Kidney tubule cell (primary cell): ENCODE data around the gene NT5DC2.

Experiments
- DNase-seq: peaks from one replicate; pipeline ENCODE4 v3.0.0-alpha.2; 2018; ENCODE audit warnings: low spot score

Gene NT5DC2

GRCh38 chr3:52533623-52534280 lies at the start of gene NT5DC2:
NT5DC2 (minus strand) TSS chr3:52533857; CDS start chr3:52533737, 120 bp downstream.
- DNase-seq: peak; percentile 84

GRCh38 chr3:52574056-52574965 lies 40.7 kb upstream of the NT5DC2 start:
- DNase-seq: no peak

- DNase-seq: no peak
Measured at GRCh38 chr3:52572221-52572620, 38.6 kb upstream of the NT5DC2 start.

GRCh38 chr3:52570076-52570475 lies 36.4 kb upstream of the NT5DC2 start:
- DNase-seq: peak; percentile 49

DNA sequence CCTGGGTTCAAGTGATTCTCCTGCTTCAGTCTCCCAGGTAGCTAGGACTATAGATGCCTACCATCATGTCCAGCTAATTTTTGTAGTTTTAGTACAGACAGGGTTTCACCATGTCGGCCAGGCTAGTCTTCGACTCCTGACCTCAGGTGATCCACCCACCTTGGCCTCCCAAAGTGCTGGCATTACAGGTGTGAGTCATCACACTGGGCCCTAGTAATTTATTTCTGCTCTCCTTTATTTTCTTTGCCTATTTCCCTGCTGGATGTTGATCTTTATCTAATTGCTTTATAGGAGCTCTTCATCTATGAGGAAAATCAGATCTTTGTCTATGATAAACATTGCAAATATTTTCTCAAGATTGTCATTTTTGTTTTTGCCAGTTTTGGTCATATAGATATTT lies 34.4 kb upstream of the NT5DC2 start:
- DNase-seq: peak; percentile 25

- no peak for DNase-seq
Measured at GRCh38 chr3:52563984-52564383, 30.3 kb upstream of the NT5DC2 start.

- no peak for DNase-seq
Measured at GRCh38 chr3:52561028-52561747, 27.5 kb upstream of the NT5DC2 start.

GRCh38 chr3:52558436-52558835 lies 24.8 kb upstream of the NT5DC2 start:
- DNase-seq: no peak

DNA sequence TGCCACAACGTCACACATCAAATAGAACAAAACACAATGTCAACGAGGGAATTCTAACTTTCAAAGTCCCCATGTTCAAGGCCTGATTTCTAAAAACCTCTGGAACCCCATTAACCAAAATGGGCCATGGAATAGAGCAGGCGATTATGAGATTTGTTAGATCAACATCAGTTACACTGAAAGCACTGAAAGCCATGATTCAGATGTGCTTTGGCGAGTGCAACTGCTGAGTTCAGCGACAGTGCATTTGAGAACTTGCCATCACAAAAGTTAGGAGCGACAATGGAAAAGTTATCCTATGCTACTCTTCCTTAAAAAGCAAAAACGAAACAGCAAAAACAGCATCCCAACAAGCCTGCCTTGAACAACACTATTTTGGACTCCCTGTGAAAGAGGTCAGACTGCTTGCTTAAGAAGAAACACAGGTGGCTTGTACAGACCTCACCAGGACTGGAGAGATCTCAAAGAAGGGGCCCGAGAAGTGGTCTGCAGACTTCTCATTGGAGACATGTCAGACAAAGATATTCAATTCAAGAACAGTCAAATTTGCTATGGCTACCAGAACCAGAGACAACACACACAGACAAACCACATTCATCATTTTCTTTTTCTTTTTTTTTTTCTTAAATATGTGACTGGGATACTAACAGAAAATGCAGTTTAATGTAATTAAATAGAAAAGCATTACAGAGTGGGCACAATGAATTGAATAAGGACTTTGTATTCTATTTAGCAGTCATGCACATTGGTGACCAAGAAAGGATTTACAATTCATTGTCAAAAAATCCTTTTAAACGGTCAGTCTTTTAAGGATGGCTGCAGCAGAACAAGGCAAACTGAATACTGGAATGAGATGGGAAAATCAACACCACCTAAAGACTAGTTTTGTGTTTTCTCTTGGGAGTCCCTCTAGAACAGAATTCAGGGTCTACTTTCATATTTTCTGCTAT lies 23.6 kb upstream of the NT5DC2 start:
- DNase-seq: no peak

GRCh38 chr3:52555056-52555455 lies 21.4 kb upstream of the NT5DC2 start:
- no peak for DNase-seq

DNA sequence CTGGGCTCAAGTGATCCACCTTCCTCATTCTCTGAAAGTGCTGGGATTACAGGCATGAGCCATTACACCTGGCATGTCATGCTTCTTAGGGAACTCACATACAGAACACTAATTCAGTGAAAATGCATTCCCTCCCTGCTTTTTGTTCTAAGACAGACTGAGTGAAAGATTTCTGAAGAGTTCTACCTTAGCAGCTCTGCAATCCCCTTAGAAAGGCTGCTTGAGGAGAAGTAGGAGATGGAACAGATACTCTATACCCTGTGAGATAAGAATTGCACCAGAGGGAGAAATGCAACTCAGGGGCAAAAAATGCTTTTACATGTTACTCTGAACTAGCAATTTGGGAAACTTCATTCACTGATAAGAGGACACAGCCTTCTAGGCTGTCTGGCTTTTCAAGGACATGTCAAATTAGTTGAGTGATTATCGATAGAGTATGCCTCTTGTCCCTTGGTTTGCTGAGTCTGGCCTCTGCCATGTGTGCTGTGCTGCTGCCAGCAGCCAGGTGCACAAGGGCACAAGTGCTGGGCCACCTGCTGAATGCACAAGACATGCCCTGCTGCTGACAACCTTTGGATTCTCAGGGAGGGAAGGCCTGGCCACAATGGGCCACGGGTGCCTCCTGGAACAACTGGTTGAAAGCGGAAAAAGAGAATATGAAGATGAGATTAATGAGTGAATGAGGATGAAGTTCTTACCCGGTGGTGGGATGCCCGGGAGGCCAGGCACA lies 20.5 kb upstream of the NT5DC2 start:
- no peak for DNase-seq

DNA sequence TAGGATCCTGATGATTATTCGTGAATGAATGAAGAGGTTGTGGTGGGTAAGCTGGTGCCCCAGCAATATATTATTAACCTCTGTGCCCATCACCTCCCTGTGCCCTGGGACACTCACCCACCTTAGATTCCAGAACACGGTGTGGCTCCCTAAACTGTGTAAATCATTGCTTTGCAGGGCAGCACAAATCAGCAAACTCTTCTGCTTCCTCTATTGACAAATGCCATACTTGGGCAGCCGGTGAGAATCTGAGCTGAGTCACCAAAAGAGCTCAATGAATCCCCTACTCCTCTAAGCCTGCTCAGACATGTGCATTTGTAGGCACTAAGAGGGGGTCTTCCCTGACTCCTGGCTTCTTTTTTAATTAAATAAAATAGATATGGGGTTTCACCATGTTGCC lies 18.4 kb upstream of the NT5DC2 start:
- peak; percentile 83 for DNase-seq

- DNase-seq: no peak
Measured at GRCh38 chr3:52551118-52551517, 17.5 kb upstream of the NT5DC2 start.

- no peak for DNase-seq
Measured at GRCh38 chr3:52547143-52547542, 13.5 kb upstream of the NT5DC2 start.

- DNase-seq: no peak
Measured at GRCh38 chr3:52546111-52546901, 12.6 kb upstream of the NT5DC2 start.

DNA sequence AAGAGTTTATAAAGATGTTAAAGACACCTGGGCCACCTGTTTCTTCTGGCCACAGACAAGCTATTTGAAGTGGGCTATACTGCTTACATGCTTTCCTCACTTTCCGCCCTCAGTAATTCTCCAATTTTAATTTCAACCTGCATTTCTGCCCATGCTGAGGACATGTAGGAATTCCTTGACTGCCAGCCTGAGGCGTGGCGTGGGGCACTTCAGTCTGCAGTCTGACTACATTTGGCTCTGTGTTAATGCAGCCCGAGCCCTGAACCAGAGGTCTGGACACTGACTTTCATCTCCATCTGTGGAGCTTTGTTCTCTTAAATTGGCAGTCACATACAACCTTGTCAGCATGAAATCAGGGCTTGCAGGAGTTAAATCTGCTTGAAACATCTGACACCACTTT lies 11.3 kb upstream of the NT5DC2 start:
- no peak for DNase-seq

GRCh38 chr3:52541050-52541449 lies 7.4 kb upstream of the NT5DC2 start:
- no peak for DNase-seq

- no peak for DNase-seq
Measured at GRCh38 chr3:52539010-52539653, 5.5 kb upstream of the NT5DC2 start.

- DNase-seq: no peak
Measured at GRCh38 chr3:52537726-52538421, 4.2 kb upstream of the NT5DC2 start.
